Mammary epithelial cell (primary cell): ENCODE data around the gene LARGE1.

Source experiments
- CTCF ChIP-seq, 2 donors: IDR thresholded peaks in 1 of 2; conservative IDR thresholded peaks in 1 of 2; 2 replicates each; pipeline ENCODE4 v1.5.1; 2011 to 2012; ENCODE audit warnings: inconsistent platforms in 2 of 2, low read length in 2 of 2, mild to moderate bottlenecking in 2 of 2, control low read depth in 1 of 2, low read depth in 1 of 2; ENCODE audit not compliant: insufficient read depth in 1 of 2; ENCODE audit errors: extremely low read depth in 1 of 2
- EZH2 ChIP-seq: IDR thresholded peaks from 2 replicates; pipeline ENCODE4 v1.6.1; 2012; ENCODE audit warnings: low read length, inconsistent platforms, borderline replicate concordance

- peak; percentile 63 to 68 for TF ChIP-seq CTCF (conservative IDR thresholded peaks at IDR 0.05 in 1 of 2, IDR thresholded peaks at IDR 0.05 in 1 of 2; ENCODE audit: extremely low read depth in 1 of 2, insufficient read depth in 1 of 2, low read depth in 1 of 2, low read length in 2 of 2)
- no peak for TF ChIP-seq EZH2
Observed at GRCh38 chr22:33274214-33275072, 645.8 kb downstream of the LARGE1 start.
